WTC11 (cell line): ENCODE results near the gene FAM53C. TPM values are rescaled to one million over a fixed set of nuclear protein-coding genes. Genes with fewer than 3 reads are reported as not detected.
"Not testable (repeated sequence)": the region's sequence is repeated elsewhere in the genome, so short reads cannot be mapped to it uniquely, and the experiment has no call there.

Source experiments
- ATAC-seq: fragments of 200-7000 bp; cut with Tn5 transposase; 2 replicates; pipeline ENCODE4 v1.10.0; 2021; ENCODE audit warnings: mild to moderate bottlenecking, moderate library complexity
- CTCF ChIA-PET: fragments of 300-600 bp; sonication (Branson Sonifier 250); formaldehyde crosslinking; loops from one replicate; lab custom pipeline; 2021; ENCODE audit warnings: antibody characterized with exemption; lab: Charles Lee
- POLR2A ChIA-PET: fragments of 350-600 bp; sonication (Branson Sonifier 250); formaldehyde crosslinking; loops from one replicate; lab custom pipeline; 2021; ENCODE audit warnings: antibody characterized with exemption; lab: Charles Lee
- DNase-seq: peaks from one replicate; pipeline ENCODE4 v3.0.0; 2021; ENCODE audit warnings: low spot score
- H3K27ac Mint-ChIP-seq: 2 replicates; pipeline ENCODE4 v1.8.0; 2021; ENCODE audit warnings: mixed read lengths
- H3K27me3 Mint-ChIP-seq: 2 replicates; pipeline ENCODE4 v1.8.0; 2021; ENCODE audit warnings: low read depth, mild to moderate bottlenecking, moderate library complexity, mixed read lengths
- H3K36me3 Mint-ChIP-seq: 2 replicates; pipeline ENCODE4 v1.8.0; 2021; ENCODE audit warnings: mixed read lengths
- H3K4me1 Mint-ChIP-seq: 2 replicates; pipeline ENCODE4 v1.8.0; 2022; ENCODE audit warnings: mixed read lengths
- H3K4me3 Mint-ChIP-seq: 2 replicates; pipeline ENCODE4 v1.8.0; 2021; ENCODE audit warnings: mild to moderate bottlenecking, moderate library complexity, mixed read lengths
- H3K9me3 Mint-ChIP-seq: 2 replicates; pipeline ENCODE4 v1.8.0; 2021; ENCODE audit warnings: mixed read lengths
- ATF6 ChIP-seq: sonication (generic); formaldehyde crosslinking; IDR thresholded peaks from 2 replicates; pipeline ENCODE4 v1.8.1; 2023; ENCODE audit warnings: mild to moderate bottlenecking, missing genetic modification reagents
- CREB1 ChIP-seq: sonication (generic); formaldehyde crosslinking; IDR thresholded peaks from 2 replicates; pipeline ENCODE4 v1.8.0; 2023; ENCODE audit warnings: mild to moderate bottlenecking, missing genetic modification reagents
- CTCF ChIP-seq: fragments of 200-600 bp; IDR thresholded peaks from 2 replicates; pipeline ENCODE4 v1.8.0; 2022; ENCODE audit warnings: antibody characterized with exemption
- ELF4 ChIP-seq: sonication (generic); formaldehyde crosslinking; IDR thresholded peaks from 2 replicates; pipeline ENCODE4 v1.8.1; 2022; ENCODE audit warnings: low read depth, mild to moderate bottlenecking, moderate library complexity, missing genetic modification reagents
- EMX1 ChIP-seq: fragments of 250-450 bp; sonication (Bioruptor Pico); IDR thresholded peaks from 2 replicates; pipeline ENCODE4 v1.8.0; 2021; ENCODE audit warnings: mild to moderate bottlenecking
- ETV6 ChIP-seq: sonication (generic); formaldehyde crosslinking; IDR thresholded peaks from 2 replicates; pipeline ENCODE4 v1.8.1; 2022; ENCODE audit warnings: mild to moderate bottlenecking, missing genetic modification reagents
- FOXP1 ChIP-seq: sonication (generic); formaldehyde crosslinking; IDR thresholded peaks from 2 replicates; pipeline ENCODE4 v1.8.0; 2022; ENCODE audit warnings: missing genetic modification reagents, mild to moderate bottlenecking, moderate library complexity, borderline replicate concordance
- GABPB1 ChIP-seq: sonication (generic); formaldehyde crosslinking; IDR thresholded peaks from 2 replicates; pipeline ENCODE4 v1.8.1; 2023; ENCODE audit warnings: mild to moderate bottlenecking, missing genetic modification reagents
- HMGXB4 ChIP-seq: sonication (generic); formaldehyde crosslinking; IDR thresholded peaks from 2 replicates; pipeline ENCODE4 v1.8.1; 2023; ENCODE audit warnings: mild to moderate bottlenecking, moderate library complexity, missing genetic modification reagents
- IRF2 ChIP-seq: sonication (generic); formaldehyde crosslinking; IDR thresholded peaks from 2 replicates; pipeline ENCODE4 v1.8.0; 2022; ENCODE audit warnings: low read depth, missing genetic modification reagents, borderline replicate concordance
- MXD4 ChIP-seq: fragments of 250-450 bp; sonication (Bioruptor Pico); IDR thresholded peaks from 2 replicates; pipeline ENCODE4 v1.8.0; 2021; ENCODE audit warnings: mild to moderate bottlenecking, moderate library complexity, borderline replicate concordance
- NFYB ChIP-seq: sonication (generic); formaldehyde crosslinking; conservative IDR thresholded peaks from 2 replicates; pipeline ENCODE4 v1.8.0; 2022; ENCODE audit warnings: low read depth, missing genetic modification reagents
- RELA ChIP-seq: sonication (generic); formaldehyde crosslinking; IDR thresholded peaks from 2 replicates; pipeline ENCODE4 v1.8.1; 2022; ENCODE audit warnings: missing genetic modification reagents, mild to moderate bottlenecking, borderline replicate concordance
- SMAD4 ChIP-seq: sonication (generic); formaldehyde crosslinking; IDR thresholded peaks from 2 replicates; pipeline ENCODE4 v1.8.0; 2022; ENCODE audit warnings: mild to moderate bottlenecking, missing genetic modification reagents
- STAT6 ChIP-seq: sonication (generic); formaldehyde crosslinking; conservative IDR thresholded peaks from 2 replicates; pipeline ENCODE4 v1.8.1; 2023; ENCODE audit warnings: mild to moderate bottlenecking, low read depth, missing genetic modification reagents, moderate library complexity
- TCF7 ChIP-seq: sonication (generic); formaldehyde crosslinking; IDR thresholded peaks from 2 replicates; pipeline ENCODE4 v1.8.0; 2022; ENCODE audit warnings: mild to moderate bottlenecking, low read depth, missing genetic modification reagents, moderate library complexity
- TP53 ChIP-seq: sonication (generic); formaldehyde crosslinking; IDR thresholded peaks from 2 replicates; pipeline ENCODE4 v1.8.1; 2023; ENCODE audit warnings: mild to moderate bottlenecking, missing genetic modification reagents
- ZBTB21 ChIP-seq: sonication (generic); formaldehyde crosslinking; IDR thresholded peaks from 2 replicates; pipeline ENCODE4 v1.8.1; 2023; ENCODE audit warnings: mild to moderate bottlenecking, missing genetic modification reagents, borderline replicate concordance
- ZMAT4 ChIP-seq: fragments of 250-450 bp; sonication (Bioruptor Pico); IDR thresholded peaks from 2 replicates; pipeline ENCODE4 v1.9.0; 2021; ENCODE audit warnings: mild to moderate bottlenecking
- ZNF138 ChIP-seq: sonication (generic); formaldehyde crosslinking; conservative IDR thresholded peaks from 2 replicates; pipeline ENCODE4 v1.8.1; 2022; ENCODE audit warnings: mild to moderate bottlenecking, moderate library complexity, missing genetic modification reagents
- ZNF219 ChIP-seq: sonication (generic); formaldehyde crosslinking; IDR thresholded peaks from 2 replicates; pipeline ENCODE4 v1.8.0; 2023; ENCODE audit warnings: missing genetic modification reagents, mild to moderate bottlenecking, borderline replicate concordance
- total RNA-seq: library from RNA; stranded (reverse); gene quantifications from 3 replicates; pipeline ENCODE4 v1.2.3, GENCODE V29; 2021

The FAM53C gene
- total RNA-seq, 1 experiment from 2014 or later = 51.3 TPM

- ATAC-seq = peak; percentile 97
- Mint-ChIP-seq H3K4me1 (no peaks in the 10 kb centered on the region), H3K27ac (peak overlapping the region; percentile 32; the same call in 1 of the 2 replicates), H3K27me3 (no peaks in the 10 kb centered on the region), H3K9me3 (no peaks in the 10 kb centered on the region), H3K4me3 (no peak overlapping the region), H3K36me3 (peaks cover 33% of the 10 kb centered on the region)
- POLR2A ChIA-PET = interaction anchor here (1.3 to 1.9 kb wide), 2 partner anchors 15 to 38 kb away, joined by 3 to 11 read pairs; partner anchors contain the start of gene CDC25C
- CTCF ChIA-PET = interaction anchor here (1.0 kb wide), 1 partner anchor 36 kb away, joined by 6 read pairs; the partner anchor contains the start of gene KDM3B
- DNase-seq = peak; percentile 27
- TF ChIP-seq TCF7 (CRISPR knock-in tag) = no peak
- TF ChIP-seq ETV6 (CRISPR knock-in tag) = no peak
Observed at GRCh38 chr5:138316355-138316754, 21.7 kb upstream of the FAM53C start.

- ATAC-seq, H3K4me3 Mint-ChIP-seq, POLR2A ChIA-PET, H3K27me3 Mint-ChIP-seq, DNase-seq, H3K9me3 Mint-ChIP-seq, H3K4me1 Mint-ChIP-seq, H3K27ac Mint-ChIP-seq: not testable (repeated sequence)
- CTCF ChIA-PET = interaction anchor here (1.2 kb wide), 1 partner anchor 34 kb away, joined by 4 read pairs; the partner anchor contains the start of gene KDM3B
- H3K36me3 Mint-ChIP-seq = peaks cover 19% of the 10 kb centered on the region
Observed at GRCh38 chr5:138318211-138318610, 19.9 kb upstream of the FAM53C start.

GRCh38 chr5:138330813-138331448, 7.1 kb upstream of the FAM53C start:
- peaks cover 16% of the 10 kb centered on the region for H3K4me1 Mint-ChIP-seq
- no peaks in the 10 kb centered on the region for H3K9me3 Mint-ChIP-seq
- ChIA-PET POLR2A (interaction anchor here (1.0 to 2.0 kb wide), 6 partner anchors 14 to 152 kb away, joined by 4 to 32 read pairs (median 9); partner anchors contain the start of genes BRD8, CDC23, KDM3B and KIF20A), CTCF (interaction anchor here (0.6 to 3.1 kb wide), 6 partner anchors 19 to 173 kb away, joined by 3 to 102 read pairs (median 4); partner anchors contain the start of genes BRD8, KDM3B and KIF20A)
- H3K36me3 Mint-ChIP-seq = peaks cover 2% of the 10 kb centered on the region; the same call in 1 of the 2 replicates
- DNase-seq (no peak), ATAC-seq (peak; percentile 1; the same call in 1 of the 2 replicates)
- no peaks in the 10 kb centered on the region for H3K27me3 Mint-ChIP-seq
- peak overlapping the region; percentile 97 for H3K27ac Mint-ChIP-seq
- peak overlapping the region; percentile 91 for H3K4me3 Mint-ChIP-seq
- TF ChIP-seq NFYB (CRISPR knock-in tag) (no peak), ELF4 (CRISPR knock-in tag) (no peak), ZNF138 (CRISPR knock-in tag) (no peak), FOXP1 (CRISPR knock-in tag) (no peak), HMGXB4 (CRISPR knock-in tag) (no peak), ZBTB21 (CRISPR knock-in tag) (no peak), EMX1 (CRISPR knock-in tag) (no peak), ZMAT4 (no peak), CREB1 (CRISPR knock-in tag) (no peak), ZNF219 (CRISPR knock-in tag) (no peak), STAT6 (CRISPR knock-in tag) (no peak), IRF2 (no peak), SMAD4 (CRISPR knock-in tag) (no peak), GABPB1 (CRISPR knock-in tag) (no peak), TP53 (CRISPR knock-in tag) (no peak), CTCF (no peak), ATF6 (CRISPR knock-in tag) (no peak), ETV6 (CRISPR knock-in tag) (no peak), RELA (CRISPR knock-in tag) (no peak), MXD4 (CRISPR knock-in tag) (no peak)
